ENCODE data around the gene BLACAT1. TPM values are rescaled to one million over a fixed set of nuclear protein-coding genes. Genes with fewer than 3 reads are reported as not detected.

BLACAT1 gene
- total RNA-seq, 1 donor from 2014 or later, result 1.1 TPM

DNA sequence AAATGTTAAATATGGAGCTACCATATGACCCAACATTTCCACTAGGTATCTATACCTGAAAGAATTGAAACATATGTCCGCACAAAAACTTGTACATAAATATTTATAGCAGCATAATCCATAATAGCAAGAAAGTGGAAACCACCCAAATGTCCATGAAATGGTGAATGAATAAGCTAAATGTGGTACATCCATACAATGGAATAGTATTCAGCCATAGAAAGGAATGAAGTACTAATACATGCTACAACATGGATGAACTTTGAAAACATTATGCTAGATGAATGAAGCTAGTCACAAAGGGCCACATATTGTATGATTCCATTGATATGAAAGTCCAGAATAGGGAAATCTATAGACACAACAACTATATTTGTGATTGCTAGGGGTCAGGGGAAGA is 20.0 kb upstream of the BLACAT1 start:
- H3K36me3 Mint-ChIP-seq (ENCODE audit: unreplicated experiment), result peaks cover 7% of the 10 kb centered on the region
- H3K27ac Mint-ChIP-seq (ENCODE audit: unreplicated experiment), result no peak overlapping the region
- peaks cover 2% of the 10 kb centered on the region for H3K9me3 Mint-ChIP-seq (ENCODE audit: unreplicated experiment)
- no peak for DNase-seq
- TF ChIP-seq, protein P1, sequence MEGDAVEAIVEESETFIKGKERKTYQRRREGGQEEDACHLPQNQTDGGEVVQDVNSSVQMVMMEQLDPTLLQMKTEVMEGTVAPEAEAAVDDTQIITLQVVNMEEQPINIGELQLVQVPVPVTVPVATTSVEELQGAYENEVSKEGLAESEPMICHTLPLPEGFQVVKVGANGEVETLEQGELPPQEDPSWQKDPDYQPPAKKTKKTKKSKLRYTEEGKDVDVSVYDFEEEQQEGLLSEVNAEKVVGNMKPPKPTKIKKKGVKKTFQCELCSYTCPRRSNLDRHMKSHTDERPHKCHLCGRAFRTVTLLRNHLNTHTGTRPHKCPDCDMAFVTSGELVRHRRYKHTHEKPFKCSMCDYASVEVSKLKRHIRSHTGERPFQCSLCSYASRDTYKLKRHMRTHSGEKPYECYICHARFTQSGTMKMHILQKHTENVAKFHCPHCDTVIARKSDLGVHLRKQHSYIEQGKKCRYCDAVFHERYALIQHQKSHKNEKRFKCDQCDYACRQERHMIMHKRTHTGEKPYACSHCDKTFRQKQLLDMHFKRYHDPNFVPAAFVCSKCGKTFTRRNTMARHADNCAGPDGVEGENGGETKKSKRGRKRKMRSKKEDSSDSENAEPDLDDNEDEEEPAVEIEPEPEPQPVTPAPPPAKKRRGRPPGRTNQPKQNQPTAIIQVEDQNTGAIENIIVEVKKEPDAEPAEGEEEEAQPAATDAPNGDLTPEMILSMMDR (IDR thresholded peaks at IDR 0.05; ENCODE audit: partially characterized antibody, unreplicated experiment), result no peak
- H3K4me3 Mint-ChIP-seq (ENCODE audit: unreplicated experiment), result no peak overlapping the region
- H3K27me3 Mint-ChIP-seq (ENCODE audit: unreplicated experiment), result peaks cover 7% of the 10 kb centered on the region
- peaks cover 19% of the 10 kb centered on the region for H3K4me1 Mint-ChIP-seq (ENCODE audit: low read depth, unreplicated experiment)

DNA sequence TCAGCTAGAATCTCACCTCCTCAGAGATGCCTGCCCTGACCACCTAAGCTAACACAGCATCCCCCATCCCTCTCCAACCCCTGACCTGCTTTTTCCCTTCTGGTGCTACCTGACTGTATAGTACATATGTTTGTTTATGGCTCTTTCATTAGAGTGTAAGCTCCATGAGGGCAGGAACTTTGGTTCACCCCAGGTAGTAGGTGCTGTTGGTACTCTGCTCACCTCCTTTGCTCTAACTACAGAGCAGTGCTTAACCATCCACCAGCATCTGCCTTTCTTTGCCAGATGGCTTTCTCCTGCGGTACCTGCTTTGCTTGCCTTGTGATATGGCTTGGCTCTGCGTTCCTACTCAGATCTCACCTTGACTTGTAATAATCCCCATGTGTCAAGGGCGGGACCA is 18.7 kb upstream of the BLACAT1 start:
- Mint-ChIP-seq H3K36me3 (ENCODE audit: unreplicated experiment) (peaks cover 7% of the 10 kb centered on the region), H3K9me3 (ENCODE audit: unreplicated experiment) (peaks cover under 1% of the 10 kb centered on the region), H3K27ac (ENCODE audit: unreplicated experiment) (peak overlapping the region; percentile 52), H3K27me3 (ENCODE audit: unreplicated experiment) (peaks cover 7% of the 10 kb centered on the region), H3K4me1 (ENCODE audit: low read depth, unreplicated experiment) (peaks cover 19% of the 10 kb centered on the region), H3K4me3 (ENCODE audit: unreplicated experiment) (no peak overlapping the region)
- DNase-seq, result no peak
- TF ChIP-seq, protein P1 (IDR thresholded peaks at IDR 0.05; ENCODE audit: partially characterized antibody, unreplicated experiment), result no peak

DNA sequence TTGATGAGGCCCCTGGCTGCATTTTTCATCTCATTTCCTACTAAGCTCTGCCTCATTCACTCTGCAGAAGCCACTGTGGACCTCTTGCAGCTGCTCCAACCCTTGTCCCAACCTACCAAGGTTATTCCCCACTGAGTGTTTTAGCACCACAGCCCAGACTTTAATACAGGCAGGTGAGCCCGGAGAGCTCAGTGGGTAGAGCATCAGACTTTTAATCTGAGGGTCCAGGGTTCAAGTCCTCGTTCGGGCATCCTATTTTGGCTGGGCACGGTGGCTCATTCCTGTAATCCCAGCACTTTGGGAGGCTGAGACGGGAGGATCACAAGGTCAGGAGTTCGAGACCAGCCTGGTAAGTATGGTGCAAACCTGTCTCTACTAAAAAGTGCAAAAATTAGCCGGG is 18.1 kb upstream of the BLACAT1 start:
- no peak for DNase-seq
- Mint-ChIP-seq H3K9me3 (ENCODE audit: unreplicated experiment) (no peaks in the 10 kb centered on the region), H3K27me3 (ENCODE audit: unreplicated experiment) (peaks cover 7% of the 10 kb centered on the region), H3K27ac (ENCODE audit: unreplicated experiment) (no peak overlapping the region), H3K4me1 (ENCODE audit: low read depth, unreplicated experiment) (peaks cover 19% of the 10 kb centered on the region), H3K36me3 (ENCODE audit: unreplicated experiment) (peaks cover 7% of the 10 kb centered on the region), H3K4me3 (ENCODE audit: unreplicated experiment) (peak overlapping the region; percentile 6)
- TF ChIP-seq, protein P1 (IDR thresholded peaks at IDR 0.05; ENCODE audit: partially characterized antibody, unreplicated experiment), result no peak

DNA sequence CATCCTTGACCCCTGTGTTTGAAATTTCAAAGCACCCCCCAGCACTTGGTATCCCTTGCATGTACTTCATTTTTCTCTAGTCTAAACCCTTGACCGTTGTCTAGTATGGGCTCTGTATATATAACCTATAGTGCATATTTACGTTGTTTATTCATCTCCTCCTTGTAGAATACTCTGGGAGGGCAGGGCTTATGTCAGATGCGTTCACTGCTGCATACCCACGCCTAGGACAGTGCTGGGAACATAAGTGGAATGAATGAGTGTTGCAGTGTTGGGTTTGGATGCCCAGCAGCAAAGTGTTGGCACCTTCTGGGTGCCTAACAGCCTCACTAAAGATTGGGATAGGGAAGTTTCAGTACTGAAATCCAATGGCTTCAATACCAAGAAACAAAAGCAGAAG is 17.6 kb upstream of the BLACAT1 start:
- Mint-ChIP-seq H3K4me3 (ENCODE audit: unreplicated experiment) (peak overlapping the region; percentile 47), H3K9me3 (ENCODE audit: unreplicated experiment) (peaks cover 3% of the 10 kb centered on the region), H3K27me3 (ENCODE audit: unreplicated experiment) (peaks cover 7% of the 10 kb centered on the region), H3K27ac (ENCODE audit: unreplicated experiment) (no peak overlapping the region), H3K4me1 (ENCODE audit: low read depth, unreplicated experiment) (peaks cover 19% of the 10 kb centered on the region), H3K36me3 (ENCODE audit: unreplicated experiment) (peaks cover 7% of the 10 kb centered on the region)
- no peak for DNase-seq
- TF ChIP-seq, protein P1 (IDR thresholded peaks at IDR 0.05; ENCODE audit: partially characterized antibody, unreplicated experiment), result no peak

DNA sequence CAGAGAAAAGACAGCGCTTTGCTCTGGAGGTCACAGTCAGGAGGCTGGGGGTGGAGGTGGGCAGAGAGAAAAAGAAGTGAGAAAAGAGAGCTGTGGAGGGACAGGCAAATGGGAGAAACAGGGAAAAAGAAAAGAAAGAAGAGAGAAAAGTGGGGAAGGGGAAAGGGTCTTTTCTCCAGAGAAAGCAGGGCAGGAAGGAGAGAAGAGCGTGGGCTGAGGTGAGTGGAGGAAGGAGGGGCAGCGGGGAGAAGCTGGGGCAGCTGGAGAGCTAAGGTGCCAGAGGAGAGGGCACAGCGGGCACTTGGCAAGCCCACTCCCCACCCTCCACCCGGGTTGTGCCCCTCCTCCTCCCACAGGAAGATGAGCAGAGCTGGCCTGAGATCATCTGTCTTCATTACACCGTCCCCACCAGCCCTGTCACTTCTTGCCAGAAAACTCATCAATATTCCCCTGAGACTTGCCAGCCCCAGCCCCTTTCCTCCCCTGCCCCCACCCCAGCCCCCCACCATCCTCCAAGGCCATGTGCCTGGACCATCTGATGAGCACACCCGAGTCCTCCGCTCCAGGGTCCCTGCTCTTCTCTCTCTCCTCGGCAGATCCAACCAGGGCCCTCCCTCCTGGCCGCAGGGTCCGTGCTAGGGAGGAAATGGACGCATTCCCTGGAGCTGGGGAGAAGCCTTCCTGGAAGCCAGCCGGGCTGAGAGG is 17.0 kb upstream of the BLACAT1 start:
- Mint-ChIP-seq H3K4me3 (ENCODE audit: unreplicated experiment) (peak overlapping the region; percentile 79), H3K4me1 (ENCODE audit: low read depth, unreplicated experiment) (peaks cover 20% of the 10 kb centered on the region), H3K27ac (ENCODE audit: unreplicated experiment) (no peak overlapping the region), H3K9me3 (ENCODE audit: unreplicated experiment) (peaks cover 3% of the 10 kb centered on the region), H3K27me3 (ENCODE audit: unreplicated experiment) (peaks cover 7% of the 10 kb centered on the region), H3K36me3 (ENCODE audit: unreplicated experiment) (peaks cover 7% of the 10 kb centered on the region)
- DNase-seq, result peak; percentile 54
- TF ChIP-seq, protein P1 (IDR thresholded peaks at IDR 0.05; ENCODE audit: partially characterized antibody, unreplicated experiment), result no peak

All from glutamatergic neuron (in vitro differentiated cells).